ENCODE results near the gene STX10. TPM values are rescaled to one million over a fixed set of nuclear protein-coding genes. Genes with fewer than 3 reads are reported as not detected.

The STX10 gene
- total and polyA plus RNA-seq, 9 of the 15 experiments (the other 6 are each of a cell fraction or from before 2014, with no cell fraction given): 0.51 to 66.3 (median 31.0) TPM

DNA sequence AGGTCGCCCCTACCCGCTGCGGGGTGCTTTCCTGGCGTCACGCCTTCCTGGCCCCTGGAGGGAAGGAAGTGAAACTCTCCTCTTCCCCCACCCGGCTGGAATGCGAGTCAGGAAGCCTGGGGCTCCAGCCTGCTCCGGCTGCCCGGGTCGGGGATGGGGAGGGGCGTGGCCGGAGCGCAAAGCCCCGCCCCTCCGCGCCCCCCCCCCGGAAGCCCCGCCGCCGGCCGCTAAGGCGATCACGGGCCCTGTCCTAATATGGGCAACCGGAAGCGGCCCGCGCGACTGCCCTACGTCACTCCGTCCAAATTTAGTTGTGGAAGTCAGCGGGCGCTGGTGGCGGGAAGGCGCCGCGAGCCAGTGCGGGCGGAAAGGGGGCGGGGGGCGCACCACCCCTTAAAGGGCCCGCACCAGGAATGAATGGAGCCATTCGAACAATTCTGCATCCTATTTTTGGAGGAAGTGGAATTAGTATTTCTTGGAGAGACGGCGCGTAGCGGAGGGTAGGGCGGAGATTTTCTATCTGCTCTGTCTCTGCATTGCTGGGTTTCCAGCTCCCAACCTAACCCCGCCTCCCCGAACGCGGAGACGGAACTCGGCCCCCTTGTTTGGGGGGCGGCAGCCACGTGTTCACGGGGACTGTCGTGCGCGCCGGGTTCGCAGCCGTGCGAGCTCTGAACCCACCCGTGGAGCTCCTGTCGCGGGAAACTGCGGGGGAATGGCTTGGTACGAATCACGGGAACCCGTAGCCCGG, 1.6 kb upstream of the STX10 start (continued):
- TF ChIP-seq, protein P1, sequence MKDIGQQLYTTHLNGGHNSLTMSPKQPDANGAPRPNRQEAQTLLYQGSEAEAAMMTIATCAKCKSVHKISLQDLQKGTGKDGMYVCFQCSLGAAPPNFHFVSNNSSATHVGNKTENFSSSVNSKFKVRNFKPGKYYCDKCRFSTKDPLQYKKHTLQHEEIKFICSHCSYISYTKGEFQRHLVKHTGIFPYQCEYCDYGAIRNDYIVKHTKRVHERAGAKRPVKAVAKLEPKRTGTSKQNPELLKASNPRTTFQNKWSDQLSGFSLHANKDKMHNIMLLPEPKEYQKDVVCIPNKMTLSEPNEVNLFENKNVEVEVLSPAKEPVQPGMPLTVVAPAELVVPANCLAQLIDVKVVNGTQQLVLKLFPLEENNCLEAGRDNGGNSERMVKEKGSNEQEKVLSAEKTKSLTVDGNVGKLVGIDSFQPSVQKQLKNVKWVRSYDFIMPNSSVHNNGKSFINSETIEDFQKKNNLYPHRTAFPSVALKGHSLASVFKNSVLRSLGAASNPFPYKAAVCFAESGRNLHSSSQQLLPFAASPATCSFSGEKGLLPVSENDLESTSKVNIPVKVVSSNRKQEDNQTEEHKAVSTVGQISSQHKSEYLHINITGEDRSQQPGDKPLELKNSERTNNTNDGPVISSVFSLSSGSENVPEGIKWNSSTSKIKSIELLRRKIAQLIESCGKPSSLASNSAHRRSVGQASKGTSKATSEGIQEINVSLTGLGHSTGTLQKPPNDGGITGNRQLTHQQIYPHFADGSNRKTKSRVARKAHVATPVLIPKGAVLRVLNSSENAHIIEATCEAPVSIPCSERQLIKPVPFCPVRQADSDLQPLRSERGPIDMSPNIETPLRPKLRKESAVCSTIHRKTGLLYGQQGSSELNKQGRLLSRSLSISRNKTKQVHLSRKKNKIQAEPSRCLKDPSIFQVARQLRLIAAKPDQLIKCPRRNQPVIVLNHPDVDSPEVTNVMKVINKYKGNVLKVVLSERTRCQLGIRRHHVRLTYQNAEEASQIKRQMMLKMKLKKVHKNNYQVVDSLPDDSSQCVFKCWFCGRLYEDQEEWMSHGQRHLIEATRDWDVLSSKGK (CRISPR knock-in tag; IDR thresholded peaks at IDR 0.05): no peak
- peak; percentile 31; the same call in 1 of the 2 replicates for TF ChIP-seq HDAC2 (IDR thresholded peaks at IDR 0.05)
- TF ChIP-seq RBM22 (IDR thresholded peaks at IDR 0.05; ENCODE audit: low read depth, low read length, poor library complexity, severe bottlenecking): peak; percentile 40
- TF ChIP-seq ZNF124 (CRISPR knock-in tag; IDR thresholded peaks at IDR 0.05): no peak
- peak; percentile 67 for TF ChIP-seq L3MBTL2 (IDR thresholded peaks at IDR 0.05)
- no peak for TF ChIP-seq EWSR1 (IDR thresholded peaks at IDR 0.05; ENCODE audit: borderline replicate concordance, low read depth, partially characterized antibody)
- TF ChIP-seq VEZF1 (CRISPR knock-in tag; IDR thresholded peaks at IDR 0.05): peak; percentile 98
- TF ChIP-seq, protein P2, sequence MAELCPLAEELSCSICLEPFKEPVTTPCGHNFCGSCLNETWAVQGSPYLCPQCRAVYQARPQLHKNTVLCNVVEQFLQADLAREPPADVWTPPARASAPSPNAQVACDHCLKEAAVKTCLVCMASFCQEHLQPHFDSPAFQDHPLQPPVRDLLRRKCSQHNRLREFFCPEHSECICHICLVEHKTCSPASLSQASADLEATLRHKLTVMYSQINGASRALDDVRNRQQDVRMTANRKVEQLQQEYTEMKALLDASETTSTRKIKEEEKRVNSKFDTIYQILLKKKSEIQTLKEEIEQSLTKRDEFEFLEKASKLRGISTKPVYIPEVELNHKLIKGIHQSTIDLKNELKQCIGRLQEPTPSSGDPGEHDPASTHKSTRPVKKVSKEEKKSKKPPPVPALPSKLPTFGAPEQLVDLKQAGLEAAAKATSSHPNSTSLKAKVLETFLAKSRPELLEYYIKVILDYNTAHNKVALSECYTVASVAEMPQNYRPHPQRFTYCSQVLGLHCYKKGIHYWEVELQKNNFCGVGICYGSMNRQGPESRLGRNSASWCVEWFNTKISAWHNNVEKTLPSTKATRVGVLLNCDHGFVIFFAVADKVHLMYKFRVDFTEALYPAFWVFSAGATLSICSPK (IDR thresholded peaks at IDR 0.05; ENCODE audit: borderline replicate concordance): no peak
- TF ChIP-seq, protein P3, sequence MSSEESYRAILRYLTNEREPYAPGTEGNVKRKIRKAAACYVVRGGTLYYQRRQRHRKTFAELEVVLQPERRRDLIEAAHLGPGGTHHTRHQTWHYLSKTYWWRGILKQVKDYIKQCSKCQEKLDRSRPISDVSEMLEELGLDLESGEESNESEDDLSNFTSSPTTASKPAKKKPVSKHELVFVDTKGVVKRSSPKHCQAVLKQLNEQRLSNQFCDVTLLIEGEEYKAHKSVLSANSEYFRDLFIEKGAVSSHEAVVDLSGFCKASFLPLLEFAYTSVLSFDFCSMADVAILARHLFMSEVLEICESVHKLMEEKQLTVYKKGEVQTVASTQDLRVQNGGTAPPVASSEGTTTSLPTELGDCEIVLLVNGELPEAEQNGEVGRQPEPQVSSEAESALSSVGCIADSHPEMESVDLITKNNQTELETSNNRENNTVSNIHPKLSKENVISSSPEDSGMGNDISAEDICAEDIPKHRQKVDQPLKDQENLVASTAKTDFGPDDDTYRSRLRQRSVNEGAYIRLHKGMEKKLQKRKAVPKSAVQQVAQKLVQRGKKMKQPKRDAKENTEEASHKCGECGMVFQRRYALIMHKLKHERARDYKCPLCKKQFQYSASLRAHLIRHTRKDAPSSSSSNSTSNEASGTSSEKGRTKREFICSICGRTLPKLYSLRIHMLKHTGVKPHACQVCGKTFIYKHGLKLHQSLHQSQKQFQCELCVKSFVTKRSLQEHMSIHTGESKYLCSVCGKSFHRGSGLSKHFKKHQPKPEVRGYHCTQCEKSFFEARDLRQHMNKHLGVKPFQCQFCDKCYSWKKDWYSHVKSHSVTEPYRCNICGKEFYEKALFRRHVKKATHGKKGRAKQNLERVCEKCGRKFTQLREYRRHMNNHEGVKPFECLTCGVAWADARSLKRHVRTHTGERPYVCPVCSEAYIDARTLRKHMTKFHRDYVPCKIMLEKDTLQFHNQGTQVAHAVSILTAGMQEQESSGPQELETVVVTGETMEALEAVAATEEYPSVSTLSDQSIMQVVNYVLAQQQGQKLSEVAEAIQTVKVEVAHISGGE (CRISPR knock-in tag; IDR thresholded peaks at IDR 0.05): peak in 1 of 3 experiments; percentile 14; a peak in 2 of 6 replicates
- TF ChIP-seq, protein P4, sequence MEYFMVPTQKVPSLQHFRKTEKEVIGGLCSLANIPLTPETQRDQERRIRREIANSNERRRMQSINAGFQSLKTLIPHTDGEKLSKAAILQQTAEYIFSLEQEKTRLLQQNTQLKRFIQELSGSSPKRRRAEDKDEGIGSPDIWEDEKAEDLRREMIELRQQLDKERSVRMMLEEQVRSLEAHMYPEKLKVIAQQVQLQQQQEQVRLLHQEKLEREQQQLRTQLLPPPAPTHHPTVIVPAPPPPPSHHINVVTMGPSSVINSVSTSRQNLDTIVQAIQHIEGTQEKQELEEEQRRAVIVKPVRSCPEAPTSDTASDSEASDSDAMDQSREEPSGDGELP (CRISPR knock-in tag; IDR thresholded peaks at IDR 0.05; ENCODE audit: borderline replicate concordance): peak; percentile 85; the same call in 1 of the 2 replicates

Data from K562 (cell line).